Adrenal gland (tissue), 5 donors: ENCODE data around the gene ITGB6.

Experiments
- CTCF ChIP-seq, 6 experiments: fragments of 450-650 bp in 4 of 6; fragments of 200-600 bp in 2 of 6; sonication (generic) in 1 of 6; IDR thresholded peaks; 1 replicate in 5 of 6; 2 replicates in 1 of 6; pipeline versions ENCODE4 v1.5.1 to v1.8.0; 2016 to 2021; ENCODE audit warnings: antibody characterized with exemption in 6 of 6, mild to moderate bottlenecking in 2 of 6, moderate library complexity in 1 of 6
- POLR2A ChIP-seq, 2 donors: fragments of 450-650 bp; IDR thresholded peaks; one replicate each; pipeline ENCODE4 v1.6.1; 2017; ENCODE audit warnings: antibody characterized with exemption in 2 of 2, mild to moderate bottlenecking in 2 of 2, moderate library complexity in 1 of 2
- donor health status: DM: no; HTN: no; CAD: no.

GRCh38 chr2:160200921-160201320 lies 849 bp upstream of the ITGB6 start:
- TF ChIP-seq CTCF (IDR thresholded peaks at IDR 0.05): no peak
- no peak for TF ChIP-seq POLR2A (IDR thresholded peaks at IDR 0.05)
